HG02798 (cell line): ENCODE results near the gene PHF10.
A peak's percentile ranks its signal among the peaks of the same experiment; 100 is the strongest.
"Not testable (repeated sequence)": the region's sequence is repeated elsewhere in the genome, so short reads cannot be mapped to it uniquely, and the experiment has no call there.

Experiments used
- ATAC-seq: cut with Tn5 transposase; IDR thresholded peaks from one replicate; pipeline ENCODE4 v1.9.1; 2021; ENCODE audit warnings: mild to moderate bottlenecking; ENCODE audit not compliant: unreplicated experiment, poor library complexity

Gene PHF10

GRCh38 chr6:169724494-169725124 is at the start of gene PHF10:
TSS of gene PHF10 (minus strand) at chr6:169724500. CDS start at chr6:169723931, 569 bp downstream.
- ATAC-seq: peak; percentile 52

- no peak for ATAC-seq
Observed at GRCh38 chr6:169766921-169767736, 42.8 kb upstream of the PHF10 start.

GRCh38 chr6:169766232-169766631 is 41.9 kb upstream of the PHF10 start:
- no peak for ATAC-seq

- not testable (repeated sequence) for ATAC-seq
Observed at GRCh38 chr6:169765789-169766188, 41.5 kb upstream of the PHF10 start.

GRCh38 chr6:169763881-169764280 is 39.6 kb upstream of the PHF10 start:
- ATAC-seq: no peak

GRCh38 chr6:169763308-169763707 is 39.0 kb upstream of the PHF10 start:
- no peak for ATAC-seq

GRCh38 chr6:169755162-169755561 is 30.9 kb upstream of the PHF10 start:
- no peak for ATAC-seq

- no peak for ATAC-seq
Observed at GRCh38 chr6:169752074-169752623, 27.8 kb upstream of the PHF10 start.

- ATAC-seq: peak; percentile 98
Observed at GRCh38 chr6:169751242-169752073, 27.2 kb upstream of the PHF10 start, which contains the start of the genes DYNLT2 and ERMARD. TSS of gene DYNLT2 (minus strand) at chr6:169751572. CDS start at chr6:169751458, 114 bp downstream. TSS of gene ERMARD (plus strand) at chr6:169751622. CDS start at chr6:169751658, 36 bp downstream.

- ATAC-seq: no peak
Observed at GRCh38 chr6:169746556-169746955, 22.3 kb upstream of the PHF10 start.

GRCh38 chr6:169745405-169745804 is 21.1 kb upstream of the PHF10 start:
- no peak for ATAC-seq

- ATAC-seq: no peak
Observed at GRCh38 chr6:169741344-169741743, 17.0 kb upstream of the PHF10 start.

GRCh38 chr6:169738976-169739529 is 14.8 kb upstream of the PHF10 start:
- no peak for ATAC-seq

- no peak for ATAC-seq
Observed at GRCh38 chr6:169738204-169738975, 14.1 kb upstream of the PHF10 start.

GRCh38 chr6:169729961-169730360 is 5.7 kb upstream of the PHF10 start:
- ATAC-seq: no peak

GRCh38 chr6:169726963-169727362 is 2.7 kb upstream of the PHF10 start:
- no peak for ATAC-seq

GRCh38 chr6:169726049-169726400 is 1.7 kb upstream of the PHF10 start:
- no peak for ATAC-seq

GRCh38 chr6:169725125-169726048 is 1.1 kb upstream of the PHF10 start:
- ATAC-seq: no peak
